ENCODE data around the gene DNER. TPM values are rescaled to one million over a fixed set of nuclear protein-coding genes. Genes with fewer than 3 reads are reported as not detected.
"Not testable (repeated sequence)": the region's sequence is repeated elsewhere in the genome, so short reads cannot be mapped to it uniquely, and the experiment has no call there.

The DNER gene
- total RNA-seq, 1 experiment from 2014 or later = 2.8 TPM

GRCh38 chr2:229718057-229718456, 3.7 kb upstream of the DNER start:
- DNase-seq (ENCODE audit: low read depth) = no peak

- peak; percentile 49 for DNase-seq (ENCODE audit: low read depth)
Measured at GRCh38 chr2:229715895-229716507, 1.6 kb upstream of the DNER start.

- DNase-seq (ENCODE audit: low read depth) = peak; percentile 60
Measured at GRCh38 chr2:229714736-229715541, 584 bp upstream of the DNER start.

GRCh38 chr2:229713371-229714079, 830 bp downstream of the DNER start:
- no peak for DNase-seq (ENCODE audit: low read depth)

- peak; percentile 5 for DNase-seq (ENCODE audit: low read depth)
Measured at GRCh38 chr2:229712136-229712535, 2.2 kb downstream of the DNER start.

GRCh38 chr2:229708335-229708734, 6.0 kb downstream of the DNER start:
- DNase-seq (ENCODE audit: low read depth) = no peak

- no peak for DNase-seq (ENCODE audit: low read depth)
Measured at GRCh38 chr2:229703909-229704630, 10.3 kb downstream of the DNER start.

- no peak for DNase-seq (ENCODE audit: low read depth)
Measured at GRCh38 chr2:229701716-229702115, 12.6 kb downstream of the DNER start.

- DNase-seq (ENCODE audit: low read depth) = no peak
Measured at GRCh38 chr2:229701062-229701461, 13.3 kb downstream of the DNER start.

- DNase-seq (ENCODE audit: low read depth) = no peak
Measured at GRCh38 chr2:229695961-229696360, 18.4 kb downstream of the DNER start.

- not testable (repeated sequence) for DNase-seq (ENCODE audit: low read depth)
Measured at GRCh38 chr2:229693845-229694244, 20.5 kb downstream of the DNER start.

- DNase-seq (ENCODE audit: low read depth) = no peak
Measured at GRCh38 chr2:229691631-229692030, 22.7 kb downstream of the DNER start.

- no peak for DNase-seq (ENCODE audit: low read depth)
Measured at GRCh38 chr2:229689307-229689839, 25.0 kb downstream of the DNER start.

- no peak for DNase-seq (ENCODE audit: low read depth)
Measured at GRCh38 chr2:229688141-229688540, 26.2 kb downstream of the DNER start.

GRCh38 chr2:229686122-229686919, 28.0 kb downstream of the DNER start:
- DNase-seq (ENCODE audit: low read depth) = no peak

- DNase-seq (ENCODE audit: low read depth) = no peak
Measured at GRCh38 chr2:229684942-229685562, 29.3 kb downstream of the DNER start.

GRCh38 chr2:229679393-229680125, 34.8 kb downstream of the DNER start:
- DNase-seq (ENCODE audit: low read depth) = no peak

- DNase-seq (ENCODE audit: low read depth) = no peak
Measured at GRCh38 chr2:229675569-229675968, 38.8 kb downstream of the DNER start.

GRCh38 chr2:229674830-229675530, 39.4 kb downstream of the DNER start:
- no peak for DNase-seq (ENCODE audit: low read depth)

All from LHCN-M2 (cell line).